ENCODE results near the gene RPS28. TPM values are rescaled to one million over a fixed set of nuclear protein-coding genes. Genes with fewer than 3 reads are reported as not detected.
A peak's percentile ranks its signal among the peaks of the same experiment; 100 is the strongest.
"Not testable (repeated sequence)": the region's sequence is repeated elsewhere in the genome, so short reads cannot be mapped to it uniquely, and the experiment has no call there.

The RPS28 gene
- 1,000 to 10,000 TPM; 1,605 to 1,659 TPM for total RNA-seq

- peak within 1 kb of the TSS; percentile 96 for H3K27ac Mint-ChIP-seq
- POLR2A ChIA-PET, result interaction anchor here (0.5 to 5.5 kb wide), 23 partner anchors 8 to 369 kb away, joined by 3 to 51 read pairs (median 4); partner anchors contain the start of genes CD320, HNRNPM, KANK3 and RAB11B
- peak within 1 kb of the TSS; percentile 92 for H3K4me3 Mint-ChIP-seq
- CTCF ChIA-PET, result interaction anchor here (0.6 to 2.1 kb wide), 6 partner anchors 13 to 753 kb away, joined by 3 to 6 read pairs (median 3); partner anchors contain the start of gene MARCHF2
- peak; percentile 98 for DNase-seq
- peaks cover 38% of the 10 kb centered on the region for H3K4me1 Mint-ChIP-seq
- H3K9me3 Mint-ChIP-seq, result no peaks in the 10 kb centered on the region
- H3K27me3 Mint-ChIP-seq, result no peaks in the 10 kb centered on the region
- peaks cover 28% of the 10 kb centered on the region for H3K36me3 Mint-ChIP-seq (ENCODE audit: low read depth)
Observed at GRCh38 chr19:8321067-8321985, at the start of gene RPS28, which contains the start of gene NDUFA7. Gene RPS28, plus strand, starts transcription at chr19:8321496. Its CDS starts 35 bp downstream, at chr19:8321531. Gene NDUFA7, minus strand, starts transcription at chr19:8321375. Its CDS starts 17 bp downstream, at chr19:8321358.

- H3K9me3 Mint-ChIP-seq; H3K27me3 Mint-ChIP-seq; H3K4me3 Mint-ChIP-seq; H3K4me1 Mint-ChIP-seq; POLR2A ChIA-PET; H3K27ac Mint-ChIP-seq; H3K36me3 Mint-ChIP-seq (ENCODE audit: low read depth); CTCF ChIA-PET; DNase-seq: not testable (repeated sequence)
Observed at GRCh38 chr19:8276508-8276907, 44.8 kb upstream of the RPS28 start.

GRCh38 chr19:8291337-8291736 lies 30.0 kb upstream of the RPS28 start:
- H3K4me3 Mint-ChIP-seq; POLR2A ChIA-PET; CTCF ChIA-PET; H3K36me3 Mint-ChIP-seq (ENCODE audit: low read depth); H3K27ac Mint-ChIP-seq; H3K4me1 Mint-ChIP-seq; DNase-seq; H3K27me3 Mint-ChIP-seq; H3K9me3 Mint-ChIP-seq: not testable (repeated sequence)

- Mint-ChIP-seq H3K36me3 (ENCODE audit: low read depth) (peaks cover 10% of the 10 kb centered on the region), H3K27ac (no peak overlapping the region), H3K4me1 (peaks cover 19% of the 10 kb centered on the region), H3K27me3 (no peaks in the 10 kb centered on the region), H3K4me3 (no peak overlapping the region), H3K9me3 (no peaks in the 10 kb centered on the region)
- ChIA-PET POLR2A (no interaction called here), CTCF (no interaction called here)
- DNase-seq, result peak; percentile 11
Observed at GRCh38 chr19:8302357-8302691, 19.0 kb upstream of the RPS28 start.

- Mint-ChIP-seq H3K36me3 (ENCODE audit: low read depth) (peaks cover 14% of the 10 kb centered on the region), H3K9me3 (no peaks in the 10 kb centered on the region), H3K27ac (no peak overlapping the region), H3K4me3 (no peak overlapping the region), H3K27me3 (no peaks in the 10 kb centered on the region), H3K4me1 (peaks cover 23% of the 10 kb centered on the region)
- CTCF ChIA-PET, result no interaction called here
- DNase-seq, result peak; percentile 8
- POLR2A ChIA-PET, result interaction anchor here (0.7 kb wide), 1 partner anchor 1077 kb away, joined by 3 read pairs; no protein-coding TSS in a partner anchor
Observed at GRCh38 chr19:8302734-8303133, 18.6 kb upstream of the RPS28 start.

DNA sequence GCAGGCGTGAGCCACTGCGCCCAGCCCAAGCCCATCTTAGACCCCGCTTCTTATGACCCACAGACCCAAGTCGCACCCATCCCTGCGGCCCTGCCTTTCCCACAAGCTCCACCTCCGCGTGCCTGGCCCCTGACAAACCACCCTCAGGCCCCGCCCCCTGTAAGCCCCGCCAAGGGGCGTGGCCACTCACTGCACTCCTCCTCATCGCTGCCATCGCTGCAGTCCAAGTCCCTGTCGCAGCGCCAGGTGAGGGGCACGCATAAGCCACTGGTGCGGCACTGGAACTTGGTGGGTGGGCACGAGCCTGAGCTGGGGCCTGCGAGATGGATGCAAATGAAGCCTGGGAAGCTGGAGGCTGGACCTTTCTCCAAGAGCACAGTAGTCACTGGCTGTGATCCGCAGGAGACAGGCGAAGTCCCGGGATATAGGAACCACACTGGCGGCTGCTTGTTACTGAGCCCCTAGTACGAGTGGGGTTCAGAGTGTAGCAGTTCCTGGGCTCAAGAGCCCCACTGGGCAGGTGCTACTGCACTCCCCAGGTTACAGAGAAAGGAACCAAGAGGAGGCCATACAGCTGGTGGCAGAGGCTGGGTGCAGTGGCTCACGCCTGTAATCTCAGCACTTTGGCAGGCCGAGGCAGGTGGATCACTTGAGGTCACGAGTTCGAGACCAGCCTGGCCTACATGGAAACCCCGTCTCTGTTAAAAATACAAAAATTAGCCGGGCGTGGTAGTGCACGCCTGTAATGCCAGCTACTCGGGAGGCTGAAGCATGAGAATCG lies 16.3 kb upstream of the RPS28 start:
- DNase-seq, result peak; percentile 30
- no peak overlapping the region for H3K27ac Mint-ChIP-seq
- H3K9me3 Mint-ChIP-seq, result no peaks in the 10 kb centered on the region
- ChIA-PET POLR2A (interaction anchor here (1.0 to 3.9 kb wide), 2 partner anchors 16 to 19 kb away, joined by 3 to 18 read pairs; partner anchors contain the start of genes NDUFA7 and RPS28), CTCF (no interaction called here)
- H3K4me3 Mint-ChIP-seq, result no peak overlapping the region
- no peaks in the 10 kb centered on the region for H3K27me3 Mint-ChIP-seq
- peaks cover 39% of the 10 kb centered on the region for H3K4me1 Mint-ChIP-seq
- peaks cover 21% of the 10 kb centered on the region for H3K36me3 Mint-ChIP-seq (ENCODE audit: low read depth)

- DNase-seq, result no peak
- Mint-ChIP-seq H3K27ac (peak overlapping the region; percentile 76), H3K27me3 (no peaks in the 10 kb centered on the region), H3K9me3 (no peaks in the 10 kb centered on the region), H3K36me3 (ENCODE audit: low read depth) (peaks cover 21% of the 10 kb centered on the region), H3K4me3 (no peak overlapping the region), H3K4me1 (peaks cover 39% of the 10 kb centered on the region)
- CTCF ChIA-PET, result no interaction called here
- POLR2A ChIA-PET, result interaction anchor here (0.7 to 3.9 kb wide), 4 partner anchors 13 to 301 kb away, joined by 3 to 18 read pairs (median 4); partner anchors contain the start of genes NDUFA7 and RPS28
Observed at GRCh38 chr19:8305798-8306197, 15.5 kb upstream of the RPS28 start.

DNA sequence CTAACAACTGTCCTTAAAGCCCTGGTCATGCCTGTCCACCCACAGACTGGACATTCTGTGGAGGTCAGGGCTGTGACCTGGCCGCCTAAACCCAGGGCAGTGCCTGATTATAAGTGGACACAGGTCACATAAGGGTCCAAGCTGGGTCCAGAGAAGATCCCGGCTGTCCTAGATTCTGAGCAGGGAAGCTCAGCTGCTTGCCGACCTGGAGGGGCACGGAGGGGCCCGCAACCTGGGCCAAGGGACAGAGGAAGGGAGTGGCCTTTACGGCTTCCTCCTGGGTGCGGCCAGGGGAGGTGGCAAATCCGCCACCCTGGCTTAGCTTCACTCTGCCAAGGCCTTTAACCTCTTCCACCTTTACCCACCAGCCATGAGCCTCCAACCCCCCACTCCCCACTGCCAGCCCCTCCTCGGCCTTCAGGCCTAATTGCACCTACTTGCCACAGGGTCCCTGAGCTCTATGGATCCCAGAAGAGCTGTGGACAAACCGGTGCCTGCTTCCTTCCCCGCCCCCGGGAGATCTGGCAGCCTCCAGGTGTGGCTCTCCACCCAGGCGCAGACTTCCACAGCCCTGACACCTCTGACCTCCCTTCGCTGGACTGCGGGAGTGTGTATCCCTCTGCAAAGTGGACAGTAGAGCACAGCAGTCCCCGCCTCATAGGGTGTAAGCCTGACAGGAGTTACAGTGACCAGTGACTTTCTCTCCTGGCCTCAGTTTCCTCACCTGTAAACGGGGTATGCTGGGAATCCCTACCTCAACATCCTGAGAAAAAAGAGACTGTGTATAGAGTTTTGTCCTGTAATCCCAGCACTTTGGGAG lies 14.9 kb upstream of the RPS28 start:
- CTCF ChIA-PET, result no interaction called here
- H3K36me3 Mint-ChIP-seq (ENCODE audit: low read depth), result peaks cover 25% of the 10 kb centered on the region
- POLR2A ChIA-PET, result interaction anchor here (0.7 to 3.9 kb wide), 4 partner anchors 12 to 302 kb away, joined by 3 to 18 read pairs (median 4); partner anchors contain the start of genes NDUFA7 and RPS28
- no peak for DNase-seq
- no peaks in the 10 kb centered on the region for H3K9me3 Mint-ChIP-seq
- H3K27me3 Mint-ChIP-seq, result no peaks in the 10 kb centered on the region
- peak overlapping the region; percentile 90 for H3K4me3 Mint-ChIP-seq
- peaks cover 39% of the 10 kb centered on the region for H3K4me1 Mint-ChIP-seq
- H3K27ac Mint-ChIP-seq, result peak overlapping the region; percentile 76

DNA sequence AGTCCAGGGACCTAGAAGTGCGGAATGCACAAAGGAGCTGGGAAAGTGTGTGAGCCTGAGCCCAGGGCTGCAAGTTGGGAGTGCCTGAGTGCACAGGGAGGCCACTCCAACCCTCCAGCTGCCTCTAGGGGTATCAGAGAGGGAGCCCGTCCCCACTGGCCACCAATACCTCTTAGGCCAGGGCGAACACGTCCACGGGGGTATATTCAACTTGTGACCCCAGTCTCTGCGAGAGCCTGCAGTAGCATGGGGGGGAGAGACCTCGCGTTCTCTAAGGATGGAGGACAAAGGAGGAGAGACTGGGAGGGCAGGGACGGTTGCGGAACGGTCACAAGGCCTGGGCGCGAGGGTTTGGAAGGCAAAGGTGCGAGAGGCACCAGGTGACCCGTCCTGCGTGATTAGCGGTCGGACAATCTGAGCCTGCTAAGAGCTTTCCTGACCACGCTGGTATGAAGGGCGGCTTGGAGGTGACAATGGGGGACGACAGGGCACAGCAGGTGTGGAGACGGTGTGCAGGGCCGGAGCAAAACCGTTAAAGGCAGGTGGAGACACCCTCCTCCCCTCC lies 13.8 kb upstream of the RPS28 start:
- ChIA-PET CTCF (interaction anchor here (1.6 kb wide), 1 partner anchor 106 kb away, joined by 3 read pairs; the partner anchor contains the start of gene MARCHF2), POLR2A (interaction anchor here (0.9 to 3.2 kb wide), 3 partner anchors 11 to 39 kb away, joined by 3 to 25 read pairs (median 4); partner anchors contain the start of genes NDUFA7 and RPS28)
- Mint-ChIP-seq H3K4me1 (peaks cover 39% of the 10 kb centered on the region), H3K4me3 (peak overlapping the region; percentile 90), H3K9me3 (no peaks in the 10 kb centered on the region), H3K27me3 (no peaks in the 10 kb centered on the region), H3K36me3 (ENCODE audit: low read depth) (peaks cover 27% of the 10 kb centered on the region), H3K27ac (peak overlapping the region; percentile 76)
- DNase-seq, result no peak

DNA sequence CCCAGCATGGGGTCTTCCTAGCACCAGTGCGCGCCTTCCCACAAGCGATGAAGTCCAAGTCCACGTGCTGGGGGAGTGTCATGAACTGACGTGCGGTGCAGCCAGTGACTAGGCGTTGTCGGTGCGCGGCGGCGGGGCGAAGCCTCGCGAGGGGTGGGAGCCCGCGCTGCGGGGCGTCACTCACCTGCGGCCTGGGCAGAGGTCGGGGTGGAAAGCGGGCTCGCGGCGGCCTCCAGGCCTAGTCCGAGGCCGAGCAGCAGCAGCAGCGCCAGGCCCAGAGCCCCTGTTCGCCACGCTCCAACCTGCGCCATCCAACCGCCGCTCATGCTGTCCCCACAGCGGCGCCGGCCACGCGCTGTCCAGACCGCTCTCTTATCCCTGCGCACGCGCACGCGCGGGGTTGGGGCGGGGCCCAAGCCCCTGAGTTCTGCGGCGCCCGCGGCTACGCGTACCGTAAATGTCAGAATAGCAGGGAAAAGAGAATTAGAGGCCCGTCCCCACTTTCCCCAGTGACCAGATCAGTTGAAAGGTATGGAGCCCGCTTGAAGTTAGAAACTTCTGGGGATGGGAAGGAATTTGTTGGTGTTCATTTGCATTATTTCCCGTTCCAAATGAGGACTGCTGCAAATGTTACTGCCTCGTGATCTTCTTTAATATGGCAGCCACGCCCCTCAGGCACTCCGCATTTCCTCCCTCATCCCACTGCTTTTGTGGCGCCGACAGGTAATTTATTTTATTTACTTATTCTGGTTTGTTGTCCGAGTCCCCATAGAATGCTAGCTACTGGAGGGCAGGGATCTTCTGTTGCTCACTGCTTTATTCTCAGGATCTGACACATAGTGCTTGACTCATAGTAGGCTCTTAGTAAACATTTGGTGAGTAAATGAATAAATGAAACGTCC lies 13.1 kb upstream of the RPS28 start, which contains the start of gene CD320:
Gene CD320 (minus strand): TSS at position 394 of the 902 bp plus-strand sequence. CDS start 68 bp downstream, at position 326.
- Mint-ChIP-seq H3K9me3 (no peaks in the 10 kb centered on the region), H3K36me3 (ENCODE audit: low read depth) (peaks cover 27% of the 10 kb centered on the region), H3K27me3 (no peaks in the 10 kb centered on the region), H3K4me3 (peak within 1 kb of the TSS; percentile 90), H3K27ac (peak within 1 kb of the TSS; percentile 76), H3K4me1 (peaks cover 39% of the 10 kb centered on the region)
- CTCF ChIA-PET, result interaction anchor here (1.6 kb wide), 1 partner anchor 105 kb away, joined by 3 read pairs; the partner anchor contains the start of gene MARCHF2
- peak; percentile 88 for DNase-seq
- POLR2A ChIA-PET, result interaction anchor here (0.9 to 3.2 kb wide), 3 partner anchors 11 to 39 kb away, joined by 3 to 25 read pairs (median 4); partner anchors contain the start of genes NDUFA7 and RPS28

DNA sequence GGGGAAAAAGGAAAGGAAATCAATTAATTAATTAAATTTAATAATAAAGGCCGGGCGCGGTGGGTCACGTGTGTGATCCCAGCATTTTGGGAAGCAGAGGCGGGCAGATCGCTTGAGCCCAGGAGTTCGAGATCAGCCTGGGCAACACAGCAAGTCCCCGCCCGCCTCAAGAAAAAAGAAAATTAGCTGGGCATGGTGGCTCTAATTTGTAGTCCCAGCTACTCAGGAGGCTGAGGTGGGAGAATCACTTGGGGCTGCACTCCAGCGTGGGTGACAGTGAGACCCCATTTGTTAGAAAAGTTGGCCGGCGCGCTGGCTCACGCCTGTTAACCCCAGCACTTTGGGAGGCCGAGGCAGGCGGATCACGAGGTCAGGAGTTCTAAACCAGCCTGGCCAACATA lies 12.4 kb upstream of the RPS28 start:
- no peaks in the 10 kb centered on the region for H3K9me3 Mint-ChIP-seq
- H3K27me3 Mint-ChIP-seq, result no peaks in the 10 kb centered on the region
- ChIA-PET CTCF (interaction anchor here (0.6 to 1.6 kb wide), 2 partner anchors 104 to 345 kb away, joined by 3 to 5 read pairs; partner anchors contain the start of gene MARCHF2), POLR2A (interaction anchor here (1.7 to 3.2 kb wide), 2 partner anchors 12 to 40 kb away, joined by 4 to 25 read pairs; partner anchors contain the start of genes NDUFA7 and RPS28)
- H3K4me3 Mint-ChIP-seq, result peak overlapping the region; percentile 90
- peaks cover 27% of the 10 kb centered on the region for H3K36me3 Mint-ChIP-seq (ENCODE audit: low read depth)
- DNase-seq, result no peak
- no peak overlapping the region for H3K27ac Mint-ChIP-seq
- H3K4me1 Mint-ChIP-seq, result peaks cover 39% of the 10 kb centered on the region

Measured in activated CD4-positive, alpha-beta memory T cell treated with anti-CD3 and anti-CD28 coated beads, Interleukin-2, amount 10 ng/mL, durations not matched to agents 7 days and 5 days (primary cell).